ENCODE data around the gene BAIAP2L2.

BAIAP2L2 gene

DNA sequence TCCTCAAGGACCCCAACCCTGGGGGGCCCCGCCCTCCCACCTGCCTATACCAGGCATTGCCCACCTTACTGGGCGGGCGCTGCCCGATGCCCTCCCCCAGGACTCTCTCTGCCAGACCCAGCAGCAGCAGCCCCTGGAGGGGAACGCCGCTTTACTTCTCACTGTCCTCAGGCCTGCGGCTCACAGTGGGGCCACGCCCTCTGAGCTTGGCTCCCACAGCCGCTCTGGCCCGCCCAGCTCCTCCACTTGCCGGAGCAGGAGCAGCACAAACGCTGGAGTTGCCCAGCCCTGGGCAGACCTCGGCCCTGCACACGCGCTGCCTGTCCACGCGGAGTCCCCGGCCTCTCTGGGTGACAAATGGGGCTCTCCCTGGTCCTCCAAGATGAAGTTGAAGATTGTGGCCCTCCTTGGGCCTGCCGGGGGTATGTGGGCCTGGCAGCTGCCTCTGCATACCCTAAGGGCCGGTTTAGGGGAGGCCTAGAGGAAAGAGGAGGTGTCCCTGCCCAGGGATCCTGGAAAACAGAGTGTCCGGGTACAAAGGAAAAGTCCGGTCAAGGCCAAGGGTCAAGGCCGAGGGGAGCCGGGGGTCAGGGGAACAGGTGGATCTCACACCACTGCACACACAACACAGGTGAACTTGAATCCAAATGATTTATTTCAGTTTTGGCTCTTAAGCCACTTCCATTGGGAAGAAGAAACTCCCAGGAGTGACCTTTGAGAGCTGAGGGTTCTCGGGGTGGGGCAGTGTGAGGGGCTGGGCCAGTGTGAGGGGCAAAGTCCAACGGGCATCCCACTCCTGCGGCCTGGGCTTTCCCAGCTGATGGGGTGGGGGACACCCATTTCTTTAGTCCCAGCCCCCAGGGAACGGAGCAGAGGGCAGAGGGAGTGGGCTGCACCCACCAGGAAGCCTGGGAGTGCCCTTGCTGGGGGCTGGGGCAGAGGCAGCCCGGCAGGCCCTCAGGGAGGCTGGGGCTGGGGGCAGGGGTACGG, 674 bp upstream of the BAIAP2L2 start:
- Histone ChIP-seq H3K4me3 (ENCODE audit: low read length, poor library complexity, severe bottlenecking) (no peak overlapping the region), H3K4me2 (ENCODE audit: low read depth, low read length, poor library complexity, severe bottlenecking) (no peak overlapping the region), H3K27me3 (ENCODE audit: insufficient read depth, low read length, poor library complexity, severe bottlenecking) (no peaks in the 10 kb centered on the region), H3F3A (ENCODE audit: low read depth) (no peaks in the 10 kb centered on the region), H3K9me2 (replicated peaks; ENCODE audit: low read depth, low read length) (no peaks in the 10 kb centered on the region), H4K20me1 (ENCODE audit: insufficient read depth, low read length, poor library complexity, severe bottlenecking) (no peaks in the 10 kb centered on the region), H3K9ac (ENCODE audit: low read depth, low read length, poor library complexity, severe bottlenecking) (no peak overlapping the region), H3K4me1 (ENCODE audit: insufficient read depth, low read length, poor library complexity, severe bottlenecking) (no peaks in the 10 kb centered on the region), H3K36me3 (ENCODE audit: insufficient read depth, low read length) (no peaks in the 10 kb centered on the region), H3K79me2 (ENCODE audit: insufficient read depth, low read length) (no peaks in the 10 kb centered on the region), H2AFZ (ENCODE audit: low read length) (no peak overlapping the region), H3K9me3 (ENCODE audit: insufficient read depth, low read depth, low read length) (no peaks in the 10 kb centered on the region)
- TF ChIP-seq, protein P1, sequence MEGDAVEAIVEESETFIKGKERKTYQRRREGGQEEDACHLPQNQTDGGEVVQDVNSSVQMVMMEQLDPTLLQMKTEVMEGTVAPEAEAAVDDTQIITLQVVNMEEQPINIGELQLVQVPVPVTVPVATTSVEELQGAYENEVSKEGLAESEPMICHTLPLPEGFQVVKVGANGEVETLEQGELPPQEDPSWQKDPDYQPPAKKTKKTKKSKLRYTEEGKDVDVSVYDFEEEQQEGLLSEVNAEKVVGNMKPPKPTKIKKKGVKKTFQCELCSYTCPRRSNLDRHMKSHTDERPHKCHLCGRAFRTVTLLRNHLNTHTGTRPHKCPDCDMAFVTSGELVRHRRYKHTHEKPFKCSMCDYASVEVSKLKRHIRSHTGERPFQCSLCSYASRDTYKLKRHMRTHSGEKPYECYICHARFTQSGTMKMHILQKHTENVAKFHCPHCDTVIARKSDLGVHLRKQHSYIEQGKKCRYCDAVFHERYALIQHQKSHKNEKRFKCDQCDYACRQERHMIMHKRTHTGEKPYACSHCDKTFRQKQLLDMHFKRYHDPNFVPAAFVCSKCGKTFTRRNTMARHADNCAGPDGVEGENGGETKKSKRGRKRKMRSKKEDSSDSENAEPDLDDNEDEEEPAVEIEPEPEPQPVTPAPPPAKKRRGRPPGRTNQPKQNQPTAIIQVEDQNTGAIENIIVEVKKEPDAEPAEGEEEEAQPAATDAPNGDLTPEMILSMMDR (conservative IDR thresholded peaks at IDR 0.05; ENCODE audit: low read length) = no peak
- no peak for TF ChIP-seq EZH2phosphoT487 (IDR thresholded peaks at IDR 0.05; ENCODE audit: borderline replicate concordance)

DNA sequence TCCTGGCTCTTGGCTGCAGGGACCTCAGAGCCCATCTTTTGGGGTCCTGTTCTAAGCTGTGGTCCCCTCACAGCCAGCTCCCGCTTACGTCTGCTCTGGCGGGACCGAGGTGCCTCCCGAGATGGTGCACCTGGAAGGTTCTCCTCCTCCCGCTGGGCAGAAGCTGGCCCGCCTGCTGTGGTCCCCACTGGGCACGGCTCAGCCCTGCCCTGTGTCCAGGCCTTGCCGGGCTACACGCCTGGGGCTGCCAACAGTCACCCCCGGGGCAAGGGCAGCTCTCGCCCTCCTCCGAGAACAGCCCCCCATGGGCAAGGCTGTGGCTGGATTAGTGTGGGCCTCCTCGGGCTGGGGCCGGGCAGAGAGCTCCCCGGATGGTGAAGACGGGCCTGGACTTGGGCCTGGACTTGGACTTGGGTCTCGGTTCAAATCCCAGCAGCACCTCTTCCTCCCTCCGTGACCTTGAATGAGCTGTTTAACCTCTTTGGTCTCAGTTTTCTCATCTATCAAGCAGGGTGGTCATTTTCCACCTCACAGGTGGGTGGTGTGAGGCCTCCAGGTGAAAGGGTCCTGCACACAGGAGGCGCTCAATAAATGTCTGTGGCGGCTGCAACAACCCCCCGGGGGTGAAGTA, 998 bp downstream of the BAIAP2L2 start:
- Histone ChIP-seq H3K9me3 (ENCODE audit: insufficient read depth, low read depth, low read length) (no peaks in the 10 kb centered on the region), H3F3A (ENCODE audit: low read depth) (no peaks in the 10 kb centered on the region), H3K36me3 (ENCODE audit: insufficient read depth, low read length) (no peaks in the 10 kb centered on the region), H3K4me3 (ENCODE audit: low read length, poor library complexity, severe bottlenecking) (no peak overlapping the region), H3K79me2 (ENCODE audit: insufficient read depth, low read length) (no peaks in the 10 kb centered on the region), H3K9me2 (replicated peaks; ENCODE audit: low read depth, low read length) (no peaks in the 10 kb centered on the region), H3K4me2 (ENCODE audit: low read depth, low read length, poor library complexity, severe bottlenecking) (no peak overlapping the region), H2AFZ (ENCODE audit: low read length) (no peak overlapping the region), H4K20me1 (ENCODE audit: insufficient read depth, low read length, poor library complexity, severe bottlenecking) (no peaks in the 10 kb centered on the region), H3K4me1 (ENCODE audit: insufficient read depth, low read length, poor library complexity, severe bottlenecking) (peaks cover 4% of the 10 kb centered on the region), H3K9ac (ENCODE audit: low read depth, low read length, poor library complexity, severe bottlenecking) (no peak overlapping the region), H3K27me3 (ENCODE audit: insufficient read depth, low read length, poor library complexity, severe bottlenecking) (no peaks in the 10 kb centered on the region)
- TF ChIP-seq, protein P1 (conservative IDR thresholded peaks at IDR 0.05; ENCODE audit: low read length) = no peak
- TF ChIP-seq EZH2phosphoT487 (IDR thresholded peaks at IDR 0.05; ENCODE audit: borderline replicate concordance) = no peak

DNA sequence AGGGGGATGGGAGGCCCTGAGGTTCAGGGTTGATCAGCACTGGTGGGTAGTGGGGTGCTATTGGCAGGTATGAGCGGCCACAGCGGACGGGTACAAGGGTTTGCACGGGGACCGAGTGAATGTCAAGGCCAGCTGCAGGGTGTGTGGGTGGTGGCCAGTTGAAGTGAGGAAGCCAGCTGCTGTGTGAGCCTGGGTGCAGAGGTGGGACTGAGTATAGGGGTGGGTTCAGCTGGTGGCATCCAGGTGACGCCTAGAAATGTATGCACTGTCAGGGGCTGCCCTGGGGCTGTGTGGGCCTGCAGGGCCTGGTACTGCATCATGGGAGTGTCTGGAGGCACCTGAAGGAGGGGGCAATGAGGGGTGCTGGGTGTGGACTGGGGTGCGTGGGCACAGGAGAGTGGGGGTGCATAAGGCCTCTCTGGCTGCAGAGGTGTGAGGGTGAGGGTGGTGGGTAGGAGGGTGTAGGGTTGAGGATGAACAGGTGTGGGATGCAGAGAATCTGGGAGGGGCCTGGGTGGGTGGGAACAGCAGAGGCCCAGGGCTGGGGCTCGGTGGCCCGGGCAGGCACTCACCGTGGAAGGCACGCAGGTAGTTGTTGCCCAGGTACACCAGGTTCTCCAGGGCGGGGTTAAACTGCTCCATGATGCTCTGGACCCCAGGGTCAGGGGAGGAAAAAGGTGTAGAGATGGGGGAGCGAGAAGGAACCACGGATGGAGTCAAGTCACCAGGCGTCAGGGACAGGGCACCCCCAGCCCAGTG, 1.7 kb downstream of the BAIAP2L2 start:
- Histone ChIP-seq H3K4me1 (ENCODE audit: insufficient read depth, low read length, poor library complexity, severe bottlenecking) (peaks cover 8% of the 10 kb centered on the region), H3F3A (ENCODE audit: low read depth) (no peaks in the 10 kb centered on the region), H3K9me3 (ENCODE audit: insufficient read depth, low read depth, low read length) (no peaks in the 10 kb centered on the region), H3K9me2 (replicated peaks; ENCODE audit: low read depth, low read length) (no peaks in the 10 kb centered on the region), H3K79me2 (ENCODE audit: insufficient read depth, low read length) (no peaks in the 10 kb centered on the region), H2AFZ (ENCODE audit: low read length) (no peak overlapping the region), H4K20me1 (ENCODE audit: insufficient read depth, low read length, poor library complexity, severe bottlenecking) (no peaks in the 10 kb centered on the region), H3K36me3 (ENCODE audit: insufficient read depth, low read length) (no peaks in the 10 kb centered on the region), H3K9ac (ENCODE audit: low read depth, low read length, poor library complexity, severe bottlenecking) (no peak overlapping the region), H3K27me3 (ENCODE audit: insufficient read depth, low read length, poor library complexity, severe bottlenecking) (no peaks in the 10 kb centered on the region), H3K4me3 (ENCODE audit: low read length, poor library complexity, severe bottlenecking) (no peak overlapping the region), H3K4me2 (ENCODE audit: low read depth, low read length, poor library complexity, severe bottlenecking) (no peak overlapping the region)
- TF ChIP-seq, protein P1 (conservative IDR thresholded peaks at IDR 0.05; ENCODE audit: low read length) = no peak
- no peak for TF ChIP-seq EZH2phosphoT487 (IDR thresholded peaks at IDR 0.05; ENCODE audit: borderline replicate concordance)
